Peyer's patch (tissue), 4 donors: ENCODE measurements around the gene AIG1.

Source experiments
- POLR2A ChIP-seq, 2 donors: fragments of 450-650 bp; IDR thresholded peaks; one replicate each; pipeline ENCODE4 v1.5.1; 2017; ENCODE audit warnings: antibody characterized with exemption in 2 of 2, mild to moderate bottlenecking in 2 of 2, moderate library complexity in 2 of 2
- TF ChIP-seq, protein P1 (sequence below), 6 experiments: fragments of 450-650 bp in 4 of 6; fragments of 200-600 bp in 2 of 6; sonication (generic) in 1 of 6; IDR thresholded peaks; one replicate each; pipeline ENCODE4 v1.5.1; 2017 to 2019; ENCODE audit warnings: antibody characterized with exemption in 6 of 6, mild to moderate bottlenecking in 3 of 6, moderate library complexity in 1 of 6

DNA sequence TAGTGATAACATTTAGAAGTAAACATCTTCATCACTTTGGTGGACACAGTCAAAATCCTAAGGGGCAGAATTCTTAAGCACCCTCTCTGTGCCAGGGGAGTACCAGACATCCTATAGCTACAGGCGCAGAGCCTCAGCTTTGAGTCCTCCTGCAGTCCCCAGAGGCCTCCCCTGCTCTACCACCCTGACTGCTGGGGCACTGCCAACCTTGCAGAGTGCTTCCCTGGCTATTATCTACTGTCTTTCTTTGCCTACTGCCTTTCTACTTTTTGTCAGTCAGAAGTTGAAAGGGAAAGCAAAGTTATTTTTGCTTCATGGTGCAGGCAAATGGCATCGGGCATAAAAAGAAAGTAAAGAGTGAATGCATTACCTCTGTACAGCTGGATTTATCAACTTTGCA lies 80.1 kb downstream of the AIG1 start:
- no peak for TF ChIP-seq POLR2A (IDR thresholded peaks at IDR 0.05)
- TF ChIP-seq, protein P1, sequence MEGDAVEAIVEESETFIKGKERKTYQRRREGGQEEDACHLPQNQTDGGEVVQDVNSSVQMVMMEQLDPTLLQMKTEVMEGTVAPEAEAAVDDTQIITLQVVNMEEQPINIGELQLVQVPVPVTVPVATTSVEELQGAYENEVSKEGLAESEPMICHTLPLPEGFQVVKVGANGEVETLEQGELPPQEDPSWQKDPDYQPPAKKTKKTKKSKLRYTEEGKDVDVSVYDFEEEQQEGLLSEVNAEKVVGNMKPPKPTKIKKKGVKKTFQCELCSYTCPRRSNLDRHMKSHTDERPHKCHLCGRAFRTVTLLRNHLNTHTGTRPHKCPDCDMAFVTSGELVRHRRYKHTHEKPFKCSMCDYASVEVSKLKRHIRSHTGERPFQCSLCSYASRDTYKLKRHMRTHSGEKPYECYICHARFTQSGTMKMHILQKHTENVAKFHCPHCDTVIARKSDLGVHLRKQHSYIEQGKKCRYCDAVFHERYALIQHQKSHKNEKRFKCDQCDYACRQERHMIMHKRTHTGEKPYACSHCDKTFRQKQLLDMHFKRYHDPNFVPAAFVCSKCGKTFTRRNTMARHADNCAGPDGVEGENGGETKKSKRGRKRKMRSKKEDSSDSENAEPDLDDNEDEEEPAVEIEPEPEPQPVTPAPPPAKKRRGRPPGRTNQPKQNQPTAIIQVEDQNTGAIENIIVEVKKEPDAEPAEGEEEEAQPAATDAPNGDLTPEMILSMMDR (IDR thresholded peaks at IDR 0.05) = no peak
